HG02763 (cell line): ENCODE measurements around the gene TNNT3.
"Not testable (repeated sequence)": the region's sequence is repeated elsewhere in the genome, so short reads cannot be mapped to it uniquely, and the experiment has no call there.

Experiments used
- ATAC-seq: cut with Tn5 transposase; IDR thresholded peaks from one replicate; pipeline ENCODE4 v1.9.1; 2021; ENCODE audit warnings: mild to moderate bottlenecking, moderate library complexity; ENCODE audit not compliant: unreplicated experiment

TNNT3 gene

GRCh38 chr11:1880746-1881441, 38.6 kb upstream of the TNNT3 start:
- ATAC-seq = no peak

DNA sequence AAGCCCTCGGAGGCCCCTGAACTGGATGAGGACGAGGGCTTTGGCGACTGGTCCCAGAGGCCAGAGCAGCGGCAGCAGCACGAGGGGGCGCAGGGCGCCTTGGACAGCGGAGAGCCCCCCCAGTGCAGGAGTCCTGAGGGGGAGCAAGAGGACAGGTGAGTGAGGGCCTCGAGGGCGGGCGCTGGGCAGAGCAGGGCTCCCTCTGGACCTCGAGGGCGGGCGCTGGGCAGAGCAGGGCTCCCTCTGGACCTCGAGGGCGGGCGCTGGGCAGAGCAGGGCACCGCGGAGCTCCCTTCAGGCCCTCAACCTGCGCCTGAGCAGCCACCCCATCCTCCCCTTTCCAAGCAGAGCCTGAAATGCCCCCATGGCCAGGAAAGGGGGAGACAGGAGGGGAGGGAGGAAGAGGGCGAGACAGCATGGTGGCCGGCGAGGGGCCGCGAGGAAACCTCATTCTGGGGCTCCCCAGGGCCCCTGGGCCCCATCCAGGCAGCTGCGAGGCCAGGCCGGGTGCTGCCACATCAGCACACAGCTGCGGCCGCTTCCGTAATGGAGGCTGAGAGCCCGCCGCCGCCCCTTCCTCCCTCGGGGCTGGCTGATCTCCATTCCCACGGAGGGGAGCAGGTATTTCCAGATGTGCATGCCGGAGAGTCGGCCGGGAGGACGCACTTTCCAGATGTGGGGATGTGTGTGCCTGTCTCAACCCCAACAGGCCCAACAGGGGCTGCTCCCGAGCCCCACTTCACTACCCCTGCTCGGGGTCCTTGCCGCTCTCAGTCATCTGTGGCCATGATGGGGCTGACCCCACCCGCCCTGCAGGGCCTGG, 37.9 kb upstream of the TNNT3 start:
- no peak for ATAC-seq

GRCh38 chr11:1882265-1883238, 37.0 kb upstream of the TNNT3 start:
- no peak for ATAC-seq

DNA sequence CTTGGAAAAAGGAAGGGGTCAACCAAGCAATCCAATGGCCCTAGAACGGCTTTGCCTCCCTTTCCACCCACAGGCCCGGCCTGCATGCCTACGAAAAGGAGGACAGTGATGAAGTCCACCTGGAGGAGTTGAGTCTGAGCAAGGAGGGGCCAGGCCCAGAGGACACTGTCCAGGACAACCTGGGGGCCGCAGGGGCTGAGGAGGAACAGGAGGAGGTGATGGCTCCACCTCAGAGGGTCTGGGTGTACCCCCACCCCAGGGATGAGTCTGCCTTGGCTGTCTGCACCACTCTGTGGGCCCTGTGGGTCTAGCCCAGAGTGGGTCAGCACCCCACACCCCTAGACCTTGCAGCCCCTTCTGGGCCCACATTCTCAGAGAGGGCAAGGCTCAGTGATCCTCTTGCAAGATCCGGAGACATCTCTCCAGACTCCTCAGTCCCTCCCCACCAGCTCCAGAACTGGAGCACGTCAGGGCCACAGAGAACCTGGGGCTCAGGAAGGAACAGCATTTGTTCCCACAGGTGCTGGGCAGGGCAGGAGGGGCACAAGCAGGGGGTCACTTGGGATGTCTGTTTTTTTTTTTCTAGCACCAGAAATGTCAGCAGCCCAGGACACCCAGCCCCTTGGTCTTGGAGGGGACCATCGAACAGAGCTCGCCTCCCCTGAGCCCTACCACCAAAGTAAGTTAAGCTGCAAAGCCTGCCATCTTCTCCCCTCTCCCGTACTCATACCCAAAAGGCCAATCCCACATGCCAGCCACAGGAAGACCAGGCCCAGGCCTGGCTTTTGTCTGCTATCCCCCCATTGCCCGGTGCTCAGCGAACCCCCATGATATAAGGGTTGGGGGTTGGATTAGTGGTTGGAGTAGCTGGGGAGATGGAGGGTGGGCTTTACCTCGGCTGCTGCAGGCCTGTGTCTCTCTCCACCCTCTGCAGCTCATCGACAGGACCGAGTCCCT, 35.9 kb upstream of the TNNT3 start:
- ATAC-seq = no peak

DNA sequence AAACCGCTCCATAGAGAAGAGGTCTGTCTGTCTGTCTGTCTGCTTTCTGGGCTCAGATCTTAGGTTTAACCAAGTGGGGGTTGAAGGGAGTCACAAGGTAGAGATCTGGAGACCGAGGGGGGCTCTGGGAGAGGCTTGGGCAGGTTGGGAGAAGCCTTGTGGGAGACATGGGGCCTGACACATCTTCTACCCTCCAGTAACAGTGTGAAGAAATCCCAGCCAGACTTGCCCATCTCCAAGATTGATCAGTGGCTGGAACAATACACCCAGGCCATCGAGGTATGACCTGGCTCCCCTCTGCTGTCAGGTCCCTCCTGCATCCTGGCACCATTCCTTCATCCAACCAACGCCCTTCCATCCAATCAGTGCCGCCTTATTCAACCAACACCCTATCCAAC, 35.2 kb upstream of the TNNT3 start:
- ATAC-seq = no peak

GRCh38 chr11:1886551-1886950, 33.0 kb upstream of the TNNT3 start:
- ATAC-seq = not testable (repeated sequence)

DNA sequence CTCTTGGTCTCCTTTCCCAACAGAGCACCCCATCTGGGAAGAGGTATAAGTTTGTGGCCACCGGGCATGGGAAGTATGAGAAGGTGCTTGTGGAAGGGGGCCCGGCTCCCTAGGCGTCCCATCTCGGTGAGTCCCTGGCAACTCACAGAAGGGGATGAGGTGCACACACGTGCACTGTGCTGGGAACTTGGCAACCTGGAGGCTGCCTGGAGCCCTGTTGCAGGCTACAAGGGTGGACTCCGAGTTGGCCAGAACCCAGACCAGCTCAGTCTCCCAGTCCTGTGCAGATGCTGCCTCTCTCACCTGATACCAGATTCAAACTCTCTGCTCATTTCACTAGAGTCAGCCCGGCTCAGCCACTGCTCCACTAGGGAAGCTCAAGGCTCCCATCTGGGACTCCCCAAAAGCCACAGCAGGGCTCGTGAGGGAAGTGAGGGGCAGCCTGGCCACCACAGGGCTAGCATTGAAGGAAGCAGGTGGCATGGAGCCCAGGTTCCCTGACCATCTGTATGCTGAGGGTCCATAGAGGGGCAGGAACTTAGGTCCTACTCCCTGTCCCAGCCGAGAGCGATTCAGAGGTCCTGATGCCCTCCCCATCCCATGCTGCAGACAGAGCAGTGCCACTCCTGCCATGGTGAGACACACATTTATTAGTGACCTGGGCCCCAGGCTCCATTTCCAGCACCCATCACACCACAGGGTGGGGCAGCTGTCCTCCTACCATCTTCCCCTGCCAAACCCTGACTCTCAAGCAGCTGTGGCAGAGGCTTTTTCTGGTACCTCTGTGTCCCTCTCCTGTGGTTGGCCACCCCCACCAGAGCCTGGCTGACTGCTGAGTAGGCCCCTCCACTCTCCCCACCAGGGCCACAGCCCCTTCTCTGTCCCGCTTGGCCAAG, 31.8 kb upstream of the TNNT3 start:
- ATAC-seq = no peak

- ATAC-seq = no peak
These were observed 31.2 kb upstream of the TNNT3 start for GRCh38 chr11:1888347-1888753.

DNA sequence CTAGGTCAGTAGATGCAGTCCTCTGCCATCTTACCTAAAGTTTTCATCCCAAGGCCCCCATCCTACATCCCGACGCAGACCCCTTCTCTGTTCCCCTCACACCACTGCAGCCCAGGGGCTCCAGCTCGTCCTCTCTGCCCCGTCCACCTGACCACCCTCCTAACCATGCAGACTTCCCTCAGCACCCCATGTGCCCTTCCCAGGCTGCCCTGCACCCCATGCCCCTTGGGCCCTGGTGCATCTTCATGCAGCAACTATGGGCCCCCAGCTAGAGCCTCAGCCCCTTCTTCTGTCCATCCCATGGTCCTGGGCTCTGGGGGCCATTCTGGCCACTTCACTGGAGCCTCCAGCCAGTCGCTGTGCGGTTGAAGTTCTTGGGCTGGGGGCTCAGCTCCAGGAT, 30.7 kb upstream of the TNNT3 start:
- no peak for ATAC-seq

GRCh38 chr11:1889224-1889930, 30.1 kb upstream of the TNNT3 start:
- no peak for ATAC-seq

DNA sequence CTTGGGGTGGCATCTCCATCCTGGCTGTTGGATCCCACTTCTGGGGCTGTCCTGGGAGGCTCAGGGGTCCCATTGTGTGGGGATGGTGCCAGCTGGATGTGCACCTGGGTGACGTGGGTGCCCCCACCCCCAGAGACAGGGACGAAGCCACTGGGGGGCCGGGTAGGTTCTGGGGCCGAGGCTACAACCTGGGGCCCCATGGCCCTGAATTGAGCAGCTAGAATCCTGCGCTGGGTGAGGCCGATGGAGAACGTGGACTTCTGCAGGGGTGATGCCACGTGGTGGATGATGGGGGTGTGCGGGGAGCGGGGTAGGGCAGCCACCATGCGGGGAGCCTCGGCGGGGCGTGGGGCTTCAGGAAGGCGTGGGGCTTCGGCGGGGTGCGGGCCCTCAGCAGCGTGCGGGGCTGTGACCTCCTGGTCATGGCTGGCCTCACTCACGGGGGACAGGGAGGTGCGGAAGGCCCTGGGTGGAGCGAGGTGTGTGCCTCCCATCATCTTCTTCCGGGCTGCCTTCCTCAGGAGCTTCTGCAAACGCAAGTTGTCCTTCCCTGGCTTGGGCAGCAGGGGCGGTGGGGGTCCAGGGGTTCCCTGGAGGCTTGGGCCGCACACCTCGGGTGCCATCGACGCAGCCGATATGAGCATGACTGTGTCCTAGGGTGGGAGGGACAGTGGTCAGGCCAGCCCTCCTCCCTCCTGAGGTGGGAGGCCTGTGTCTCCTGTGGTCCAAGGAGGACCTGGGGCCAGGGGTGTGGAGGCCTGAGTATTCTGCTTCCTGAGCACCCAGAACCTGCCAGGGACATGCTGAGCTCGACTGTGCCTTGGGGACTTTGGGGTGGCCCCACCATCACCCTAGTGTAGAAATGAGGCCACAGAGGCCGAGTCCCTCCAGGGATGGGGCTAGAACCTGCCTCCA, 29.3 kb upstream of the TNNT3 start:
- ATAC-seq = no peak

DNA sequence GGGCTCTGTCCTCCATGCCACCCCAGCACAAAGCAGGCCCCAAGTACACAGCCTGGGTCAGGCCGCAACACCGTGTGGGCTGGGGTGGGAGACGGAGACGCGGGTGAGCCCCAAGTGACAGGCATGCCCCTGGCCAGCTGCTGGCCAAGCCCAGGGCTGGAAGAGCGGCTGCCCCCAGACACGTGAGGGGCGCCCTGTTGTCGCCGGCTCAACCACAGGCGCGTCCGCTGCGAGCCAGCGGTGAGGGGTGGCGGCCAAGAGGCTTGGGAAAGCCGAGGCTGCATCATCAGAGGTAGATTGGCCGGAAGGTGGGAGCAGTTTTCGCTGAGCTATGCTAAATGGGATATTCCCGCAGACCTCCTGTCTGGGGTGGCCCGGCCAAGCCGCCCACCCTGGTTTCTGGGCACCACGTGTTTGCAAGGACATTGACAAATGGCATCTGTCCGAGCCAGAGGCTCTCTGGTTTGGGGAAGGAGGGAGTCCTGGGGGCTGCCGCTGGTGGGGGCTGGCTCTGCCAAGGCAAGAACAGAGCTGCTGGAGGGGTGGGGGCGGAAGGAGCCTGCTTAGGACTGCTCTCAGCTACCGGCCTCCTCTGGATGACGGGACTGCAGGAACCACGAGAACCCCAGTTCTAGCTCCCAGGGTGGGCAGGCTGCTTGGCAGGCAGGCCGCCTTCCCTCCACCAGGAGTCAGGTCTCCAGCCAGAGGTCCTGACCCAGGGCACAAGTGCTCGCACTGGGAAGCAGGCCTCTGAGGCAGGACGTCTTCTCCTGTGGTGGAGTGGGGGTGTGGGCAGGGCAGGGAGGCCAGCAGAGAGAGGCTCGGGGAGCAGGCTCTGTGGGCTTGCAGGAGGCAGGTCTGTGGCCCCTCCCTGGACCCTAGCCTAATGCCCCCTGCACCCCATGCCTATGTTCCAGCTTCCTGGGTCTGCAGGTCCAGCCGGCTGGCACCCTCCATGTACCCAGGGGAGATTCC, 28.4 kb upstream of the TNNT3 start:
- ATAC-seq = no peak

- no peak for ATAC-seq
These were observed 27.7 kb upstream of the TNNT3 start, which contains the start of gene PRR33 for GRCh38 chr11:1891831-1892115. Gene PRR33 (minus strand): TSS chr11:1891895. CDS start chr11:1890584, 1,311 bp downstream.

GRCh38 chr11:1892116-1892515, 27.4 kb upstream of the TNNT3 start:
- no peak for ATAC-seq

DNA sequence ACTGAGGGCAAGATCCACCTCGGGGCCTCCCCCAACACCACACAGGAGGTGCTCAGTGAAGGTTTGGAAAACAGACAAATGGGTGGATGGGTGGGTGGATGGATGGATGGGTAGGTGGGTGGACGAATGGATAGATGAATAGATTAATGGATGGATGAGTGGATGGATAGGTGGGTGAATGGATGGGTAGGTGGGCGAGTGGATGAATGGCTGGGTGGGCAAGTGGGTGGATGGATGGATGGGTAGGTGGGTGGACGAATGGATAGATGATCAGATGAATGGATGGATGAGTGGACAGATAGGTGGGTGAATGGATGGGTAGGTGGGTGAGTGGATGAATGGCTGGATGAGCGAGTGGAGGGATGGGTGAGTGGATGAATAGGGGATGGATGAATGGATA, 26.9 kb upstream of the TNNT3 start:
- no peak for ATAC-seq

DNA sequence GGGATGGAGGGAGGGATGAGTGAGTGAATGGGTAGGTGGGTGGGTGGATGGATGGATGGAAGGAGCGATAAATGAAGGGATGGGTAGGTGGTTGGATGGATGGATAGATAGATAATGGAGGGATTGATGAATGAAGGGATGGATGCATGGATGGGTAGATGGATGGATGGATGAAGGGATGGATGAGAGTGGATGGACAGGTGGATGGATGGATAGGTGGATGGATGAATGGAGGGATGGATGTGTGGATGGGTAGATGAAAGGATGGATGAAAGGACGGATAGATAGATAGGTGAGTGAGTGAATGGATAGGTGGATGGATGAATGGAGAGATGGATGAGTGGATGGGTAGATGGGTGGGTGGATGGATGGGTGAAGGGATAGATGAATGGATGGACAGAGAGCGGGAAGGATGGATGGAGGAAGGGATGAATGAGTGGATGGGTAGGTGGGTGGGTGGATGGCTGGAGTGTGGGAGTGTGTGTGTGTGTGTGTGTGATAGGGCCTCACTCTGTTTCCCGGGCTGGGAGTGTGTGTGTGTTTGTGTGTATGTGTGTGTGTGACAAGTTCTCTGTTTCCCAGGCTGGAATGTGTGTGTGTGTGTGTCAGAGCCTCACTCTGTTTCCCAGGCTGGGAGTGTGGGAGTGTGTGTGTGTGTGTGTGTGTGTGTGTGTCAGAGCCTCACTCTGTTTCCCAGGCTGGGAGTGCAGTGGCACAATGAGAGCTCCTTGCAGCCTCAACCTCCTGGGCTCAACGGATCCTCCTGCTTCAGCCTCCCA, 25.7 kb upstream of the TNNT3 start:
- no peak for ATAC-seq
